Measurements from ENCODE around the gene WDR72. TPM values are rescaled to one million over a fixed set of nuclear protein-coding genes. Genes with fewer than 3 reads are reported as not detected.
"Not testable (repeated sequence)": the region's sequence is repeated elsewhere in the genome, so short reads cannot be mapped to it uniquely, and the experiment has no call there.

The WDR72 gene
- total RNA-seq, 1 donor: not detected

DNA sequence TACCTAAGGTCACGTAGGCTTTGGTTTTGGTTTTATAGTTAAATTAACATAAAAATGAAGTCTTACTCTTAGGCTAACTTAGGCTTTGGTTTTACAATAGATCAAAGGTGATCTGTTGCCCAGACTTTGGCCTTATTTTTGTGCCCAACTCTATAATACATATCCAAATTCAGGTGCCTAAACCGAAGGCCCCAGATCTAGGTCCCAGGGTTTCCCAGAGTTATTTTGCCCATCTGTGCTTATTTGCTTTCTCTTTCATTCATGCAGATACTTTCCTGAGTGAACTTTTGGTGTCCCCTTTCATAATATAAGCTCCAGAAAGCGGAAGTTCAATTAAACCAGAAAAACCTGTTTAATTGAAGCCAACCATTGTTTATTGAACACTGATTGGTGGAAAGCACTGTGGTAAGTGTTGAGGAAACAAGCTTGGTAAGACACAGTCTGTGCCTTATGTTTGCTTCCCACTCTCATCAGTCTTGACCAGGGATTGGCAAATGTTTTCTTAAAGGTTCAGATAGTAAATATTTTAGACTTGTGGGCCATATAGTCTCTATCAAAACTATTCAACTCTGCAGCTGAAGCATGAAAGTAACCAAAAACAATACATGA lies 209.7 kb downstream of the WDR72 start:
- TF ChIP-seq, protein P1, sequence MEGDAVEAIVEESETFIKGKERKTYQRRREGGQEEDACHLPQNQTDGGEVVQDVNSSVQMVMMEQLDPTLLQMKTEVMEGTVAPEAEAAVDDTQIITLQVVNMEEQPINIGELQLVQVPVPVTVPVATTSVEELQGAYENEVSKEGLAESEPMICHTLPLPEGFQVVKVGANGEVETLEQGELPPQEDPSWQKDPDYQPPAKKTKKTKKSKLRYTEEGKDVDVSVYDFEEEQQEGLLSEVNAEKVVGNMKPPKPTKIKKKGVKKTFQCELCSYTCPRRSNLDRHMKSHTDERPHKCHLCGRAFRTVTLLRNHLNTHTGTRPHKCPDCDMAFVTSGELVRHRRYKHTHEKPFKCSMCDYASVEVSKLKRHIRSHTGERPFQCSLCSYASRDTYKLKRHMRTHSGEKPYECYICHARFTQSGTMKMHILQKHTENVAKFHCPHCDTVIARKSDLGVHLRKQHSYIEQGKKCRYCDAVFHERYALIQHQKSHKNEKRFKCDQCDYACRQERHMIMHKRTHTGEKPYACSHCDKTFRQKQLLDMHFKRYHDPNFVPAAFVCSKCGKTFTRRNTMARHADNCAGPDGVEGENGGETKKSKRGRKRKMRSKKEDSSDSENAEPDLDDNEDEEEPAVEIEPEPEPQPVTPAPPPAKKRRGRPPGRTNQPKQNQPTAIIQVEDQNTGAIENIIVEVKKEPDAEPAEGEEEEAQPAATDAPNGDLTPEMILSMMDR (IDR thresholded peaks at IDR 0.05; ENCODE audit: insufficient read depth, low read depth, low read length): no peak
- H3K4me3 ChIP-seq (ENCODE audit: low read depth, low read length): no peak overlapping the region
- no peak for DNase-seq (ENCODE audit: low read depth)

DNA sequence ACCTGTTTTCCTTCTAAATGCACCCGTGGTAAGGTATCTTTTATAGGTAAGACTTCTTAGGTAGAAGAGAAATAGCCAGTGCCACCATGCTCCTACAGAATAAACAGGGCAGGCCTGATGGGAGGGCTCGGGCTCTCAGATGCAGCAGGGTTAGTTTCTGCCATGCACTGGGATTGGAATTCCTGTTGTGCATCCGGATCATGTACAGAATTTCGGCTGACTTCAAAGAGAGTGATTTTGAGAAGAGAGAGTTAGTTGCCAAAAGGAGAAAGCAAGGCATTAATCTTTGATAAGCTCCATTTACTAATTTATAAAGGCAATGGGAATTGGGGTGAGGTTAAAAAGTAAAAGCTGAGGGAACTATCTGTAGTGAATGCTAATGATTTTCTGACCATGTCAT lies 211.2 kb downstream of the WDR72 start:
- TF ChIP-seq, protein P1 (IDR thresholded peaks at IDR 0.05; ENCODE audit: insufficient read depth, low read depth, low read length): no peak
- DNase-seq (ENCODE audit: low read depth): no peak
- no peak overlapping the region for H3K4me3 ChIP-seq (ENCODE audit: low read depth, low read length)

DNA sequence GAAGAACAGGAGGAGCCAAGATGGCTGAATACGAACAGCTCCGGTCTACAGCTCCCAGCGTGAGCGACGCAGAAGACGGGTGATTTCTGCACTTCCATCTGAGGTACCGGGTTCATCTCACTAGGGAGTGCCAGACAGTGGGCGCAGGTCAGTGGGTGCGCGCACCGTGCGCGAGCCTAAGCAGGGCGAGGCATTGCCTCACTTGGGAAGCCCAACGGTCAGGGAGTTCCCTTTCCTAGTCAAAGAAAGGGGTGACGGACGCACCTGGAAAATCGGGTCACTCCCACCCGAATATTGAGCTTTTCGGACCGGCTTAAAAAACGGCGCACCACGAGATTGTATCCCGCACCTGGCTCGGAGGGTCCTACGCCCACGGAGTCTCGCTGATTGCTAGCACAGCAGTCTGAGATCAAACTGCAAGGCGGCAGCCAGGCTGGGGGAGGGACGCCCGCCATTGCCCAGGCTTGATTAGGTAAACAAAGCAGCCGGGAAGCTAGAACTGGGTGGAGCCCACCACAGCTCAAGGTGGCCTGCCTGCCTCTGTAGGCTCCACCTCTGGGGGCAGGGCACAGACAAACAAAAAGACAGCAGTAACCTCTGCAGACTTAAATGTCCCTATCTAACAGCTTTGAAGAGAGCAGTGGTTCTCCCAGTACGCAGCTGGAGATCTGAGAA lies 218.7 kb downstream of the WDR72 start:
- not testable (repeated sequence) for DNase-seq (ENCODE audit: low read depth); H3K4me3 ChIP-seq (ENCODE audit: low read depth, low read length)

DNA sequence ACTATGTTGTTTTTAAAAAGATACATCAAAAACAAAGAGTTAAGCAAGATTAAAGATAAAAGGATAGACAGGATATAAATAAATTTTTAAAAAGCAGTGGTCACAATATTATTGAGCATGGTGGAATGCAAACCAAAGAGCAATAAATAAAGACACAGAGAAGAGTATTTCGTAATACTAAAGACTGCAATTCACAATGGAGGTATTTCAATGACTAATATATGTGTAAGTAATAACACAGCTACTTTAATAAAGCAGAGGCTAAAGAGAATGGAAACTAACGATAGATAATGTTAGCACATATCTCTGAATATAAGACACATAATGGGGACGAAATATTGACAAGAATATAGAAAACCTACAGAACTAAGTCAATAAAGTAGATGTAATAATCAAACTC lies 219.6 kb downstream of the WDR72 start:
- no peak for DNase-seq (ENCODE audit: low read depth)
- no peak overlapping the region for H3K4me3 ChIP-seq (ENCODE audit: low read depth, low read length)
- TF ChIP-seq, protein P1 (IDR thresholded peaks at IDR 0.05; ENCODE audit: insufficient read depth, low read depth, low read length): no peak

DNA sequence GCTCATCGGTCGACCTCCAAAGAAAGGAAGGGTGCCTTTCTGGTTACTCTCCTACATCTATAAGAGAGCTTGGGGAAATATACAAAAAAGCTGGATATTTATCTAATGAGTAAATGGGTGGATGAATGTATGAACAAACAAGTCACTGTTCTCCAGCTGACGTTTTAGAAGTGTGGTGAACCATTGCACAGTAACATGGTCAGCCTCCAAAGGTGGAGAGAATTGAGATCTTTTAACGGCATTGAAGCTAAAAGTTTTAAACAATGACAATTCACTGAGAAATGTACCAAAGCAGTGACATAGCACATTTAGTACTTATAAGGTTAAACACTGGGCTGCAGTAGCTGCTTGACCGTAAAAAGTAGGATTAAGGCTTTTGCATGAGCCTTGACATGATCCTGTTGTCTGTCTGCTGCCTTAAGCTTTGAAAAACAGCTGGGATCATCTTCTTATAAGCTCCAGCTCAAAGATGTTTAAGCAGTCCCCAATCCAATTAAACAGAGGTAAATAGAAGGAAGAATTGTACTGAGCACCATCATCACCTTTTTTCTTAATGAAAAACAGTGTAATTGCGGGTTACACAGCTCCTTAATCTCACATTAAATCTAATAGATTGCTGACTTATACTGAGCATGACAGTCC lies 222.9 kb downstream of the WDR72 start:
- TF ChIP-seq, protein P1 (IDR thresholded peaks at IDR 0.05; ENCODE audit: insufficient read depth, low read depth, low read length): no peak
- no peak for DNase-seq (ENCODE audit: low read depth)
- H3K4me3 ChIP-seq (ENCODE audit: low read depth, low read length): no peak overlapping the region

DNA sequence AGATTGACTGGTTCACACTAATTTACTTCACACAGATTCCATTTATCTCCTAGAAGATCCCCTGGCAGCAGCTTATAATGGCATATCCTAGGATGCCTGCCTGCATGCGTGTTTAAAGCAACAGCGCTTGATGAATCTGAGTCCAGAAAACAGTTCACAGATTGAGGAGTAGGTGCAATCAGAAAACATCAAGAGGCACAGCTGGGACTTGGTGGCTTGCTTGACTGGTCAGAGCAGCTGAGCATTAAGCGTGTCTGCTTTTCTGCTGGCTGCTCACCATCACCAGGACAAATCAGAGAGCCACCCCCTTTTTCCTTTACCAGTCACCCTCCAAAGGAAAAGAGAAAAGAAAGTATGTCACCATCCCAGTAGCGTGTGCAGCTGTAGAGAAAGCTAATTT lies 223.6 kb downstream of the WDR72 start:
- TF ChIP-seq, protein P1 (IDR thresholded peaks at IDR 0.05; ENCODE audit: insufficient read depth, low read depth, low read length): no peak
- H3K4me3 ChIP-seq (ENCODE audit: low read depth, low read length): no peak overlapping the region
- no peak for DNase-seq (ENCODE audit: low read depth)

DNA sequence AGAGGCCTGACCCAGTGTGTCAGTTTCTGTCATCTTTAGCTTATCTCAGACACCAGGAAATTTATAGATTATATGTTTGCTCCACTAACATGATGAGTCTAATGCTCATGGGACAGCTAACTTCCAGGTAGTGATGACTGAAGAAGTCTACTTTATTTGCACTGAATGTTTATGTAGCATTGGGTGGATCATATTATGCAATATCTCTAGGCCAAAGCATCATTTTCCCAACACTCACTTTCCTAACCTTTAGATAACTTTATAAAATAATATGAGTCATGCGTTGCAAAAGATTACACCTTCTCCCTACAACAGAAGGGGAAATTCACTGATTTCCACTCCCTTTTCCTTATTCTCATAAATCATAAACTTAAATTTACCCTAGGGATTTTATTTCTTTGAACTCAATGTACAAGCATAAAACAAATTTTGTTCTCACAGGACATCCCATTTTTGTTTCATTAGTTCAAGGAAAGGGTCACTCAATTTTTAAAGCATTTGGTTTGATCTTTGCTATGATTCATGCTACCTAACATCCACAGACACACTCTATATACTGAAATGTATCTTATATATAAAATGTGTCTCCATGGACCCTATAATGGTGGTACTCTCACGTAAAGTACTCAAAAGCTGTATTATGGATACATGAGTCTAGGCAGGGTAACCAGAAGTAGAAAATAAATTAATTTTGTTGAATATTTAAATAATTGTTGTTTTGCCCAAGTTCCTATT lies 225.2 kb downstream of the WDR72 start:
- TF ChIP-seq, protein P1 (IDR thresholded peaks at IDR 0.05; ENCODE audit: insufficient read depth, low read depth, low read length): no peak
- no peak for DNase-seq (ENCODE audit: low read depth)

More for the DNA sequence above, 225.2 kb downstream of the WDR72 start:
- no peak overlapping the region for H3K4me3 ChIP-seq (ENCODE audit: low read depth, low read length)
